Measurements from ENCODE around the gene EVC. TPM values are rescaled to one million over a fixed set of nuclear protein-coding genes. Genes with fewer than 3 reads are reported as not detected.
A peak's percentile ranks its signal among the peaks of the same experiment; 100 is the strongest.
"Not testable (repeated sequence)": the region's sequence is repeated elsewhere in the genome, so short reads cannot be mapped to it uniquely, and the experiment has no call there.

Gene EVC
- total RNA-seq, 1 donor from 2014 or later, result 2.0 TPM

DNA sequence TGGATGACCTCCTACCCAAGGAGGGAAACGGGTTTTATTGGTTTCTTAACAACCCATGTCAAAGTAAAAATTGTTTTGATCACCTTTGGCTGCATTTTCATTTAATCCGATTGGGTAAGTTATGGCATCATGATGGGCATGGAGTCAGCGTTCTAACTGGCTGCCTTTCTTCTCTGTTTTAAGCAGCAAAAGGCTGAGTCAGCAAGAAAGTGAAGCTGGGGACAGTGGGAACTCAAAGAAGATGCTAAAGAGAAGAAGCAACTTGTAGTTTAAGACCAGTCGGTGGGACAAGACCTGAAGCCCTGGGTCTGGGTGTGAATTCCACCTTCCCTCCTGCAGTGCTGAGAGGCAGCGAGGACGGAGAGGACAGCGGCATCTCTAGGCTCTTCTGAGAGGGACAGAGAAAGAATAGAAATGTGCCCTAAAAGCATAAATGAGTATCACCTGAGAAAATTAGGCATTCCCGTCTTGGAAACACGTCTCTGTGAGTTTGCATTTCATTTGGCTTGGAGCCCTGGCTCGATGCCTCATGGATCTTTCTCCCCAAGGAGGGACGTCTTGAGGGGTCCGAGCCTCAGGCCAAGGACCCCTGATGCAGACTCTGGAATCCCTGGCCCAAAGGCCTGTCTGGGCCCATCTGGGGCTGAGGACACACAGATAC lies 99.9 kb downstream of the EVC start:
- Mint-ChIP-seq H3K27ac (no peak overlapping the region), H3K36me3 (ENCODE audit: low read depth) (no peaks in the 10 kb centered on the region), H3K4me1 (ENCODE audit: low read depth) (no peaks in the 10 kb centered on the region), H3K4me3 (ENCODE audit: low read depth) (no peak overlapping the region), H3K27me3 (ENCODE audit: low read depth) (no peaks in the 10 kb centered on the region), H3K9me3 (no peaks in the 10 kb centered on the region)
- DNase-seq (ENCODE audit: low spot score), result no peak
- intact Hi-C loops (cut with micrococcal nuclease), result loop anchor here (5.0 kb wide), 1 partner anchor 814 kb away; no protein-coding TSS in a partner anchor

DNA sequence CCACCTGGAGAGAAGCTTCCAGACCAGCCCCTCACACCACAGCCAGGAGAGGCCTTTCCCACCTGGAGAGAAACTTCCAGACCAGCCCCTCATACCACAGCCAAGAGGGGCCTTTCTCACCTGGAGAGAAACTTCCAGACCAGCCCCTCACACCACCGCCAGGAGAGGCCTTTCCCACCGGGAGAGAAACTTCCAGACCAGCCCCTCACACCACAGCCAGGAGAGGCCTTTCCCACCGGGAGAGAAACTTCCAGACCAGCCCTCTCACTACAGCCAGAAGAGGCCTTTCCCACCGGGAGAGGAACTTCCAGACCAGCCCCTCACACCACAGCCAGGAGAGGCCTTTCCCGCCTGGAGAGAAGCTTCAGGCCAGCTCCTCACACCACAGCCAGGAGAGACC lies 101.1 kb downstream of the EVC start:
- H3K9me3 Mint-ChIP-seq; H3K27ac Mint-ChIP-seq; H3K4me3 Mint-ChIP-seq (ENCODE audit: low read depth); H3K4me1 Mint-ChIP-seq (ENCODE audit: low read depth); DNase-seq (ENCODE audit: low spot score); H3K27me3 Mint-ChIP-seq (ENCODE audit: low read depth); H3K36me3 Mint-ChIP-seq (ENCODE audit: low read depth): not testable (repeated sequence)
- intact Hi-C loops (cut with micrococcal nuclease), result loop anchor here (2.0 to 5.0 kb wide), 2 partner anchors 761 to 815 kb away; partner anchors contain the start of gene STK32B

DNA sequence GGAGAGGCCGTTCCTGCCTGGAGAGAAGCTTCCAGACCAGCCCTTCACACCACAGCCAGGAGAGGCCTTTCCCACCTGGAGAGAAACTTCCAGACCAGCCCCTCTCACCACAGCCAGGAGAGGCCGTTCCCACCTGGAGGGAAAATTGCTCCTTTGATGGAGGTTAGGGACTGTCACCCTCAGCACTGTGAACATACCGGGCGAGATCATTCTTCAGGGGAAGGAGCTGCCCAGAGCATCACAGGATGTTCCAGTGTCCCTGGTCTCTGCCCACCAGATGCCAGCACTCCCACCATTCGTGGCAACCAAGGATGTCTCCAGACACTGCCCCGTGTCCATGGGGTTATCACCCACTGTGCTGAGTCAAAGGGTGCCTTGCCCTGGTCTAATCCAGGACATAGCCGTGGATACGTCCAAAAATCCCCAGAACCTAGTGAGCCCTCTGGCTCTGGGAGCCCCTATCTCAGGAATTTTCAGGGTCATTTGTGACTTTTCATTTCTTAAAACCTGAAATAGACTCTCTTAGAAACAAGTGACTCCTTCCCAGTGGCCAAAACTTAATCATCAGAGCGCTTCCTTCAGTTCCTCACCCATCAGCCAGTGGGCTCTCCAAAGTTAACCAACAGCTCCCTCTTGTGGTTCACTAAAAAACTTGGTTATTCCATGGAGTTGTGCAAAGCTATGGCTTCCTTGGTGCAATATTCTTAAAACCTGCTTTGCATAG lies 101.7 kb downstream of the EVC start:
- no peak overlapping the region for H3K27ac Mint-ChIP-seq
- no peaks in the 10 kb centered on the region for H3K36me3 Mint-ChIP-seq (ENCODE audit: low read depth)
- H3K9me3 Mint-ChIP-seq, result no peaks in the 10 kb centered on the region
- intact Hi-C loops (cut with micrococcal nuclease), result loop anchor here (2.0 to 5.0 kb wide), 2 partner anchors 762 to 815 kb away; partner anchors contain the start of gene STK32B
- H3K4me1 Mint-ChIP-seq (ENCODE audit: low read depth), result no peaks in the 10 kb centered on the region
- H3K4me3 Mint-ChIP-seq (ENCODE audit: low read depth), result no peak overlapping the region
- no peak for DNase-seq (ENCODE audit: low spot score)
- H3K27me3 Mint-ChIP-seq (ENCODE audit: low read depth), result no peaks in the 10 kb centered on the region

DNA sequence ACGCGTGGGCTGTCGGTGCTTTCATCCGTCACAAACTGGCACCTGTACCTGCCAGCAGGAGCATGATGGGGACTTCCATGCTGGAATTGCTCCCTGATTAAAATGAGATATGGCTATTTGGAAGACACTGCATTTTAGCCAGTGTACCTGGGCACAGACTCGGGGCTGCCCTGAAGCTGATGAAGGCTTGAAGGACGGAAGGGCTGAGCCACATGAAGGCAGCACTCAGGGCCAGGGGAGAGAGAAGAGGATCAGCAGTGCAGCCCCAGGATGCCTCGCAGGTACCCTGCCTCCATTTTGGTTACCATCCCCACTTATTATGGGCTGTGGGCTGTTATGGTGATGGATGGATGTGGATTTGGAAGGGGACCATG lies 102.9 kb downstream of the EVC start:
- H3K4me3 Mint-ChIP-seq (ENCODE audit: low read depth), result no peak overlapping the region
- no peaks in the 10 kb centered on the region for H3K27me3 Mint-ChIP-seq (ENCODE audit: low read depth)
- H3K9me3 Mint-ChIP-seq, result no peaks in the 10 kb centered on the region

DNA sequence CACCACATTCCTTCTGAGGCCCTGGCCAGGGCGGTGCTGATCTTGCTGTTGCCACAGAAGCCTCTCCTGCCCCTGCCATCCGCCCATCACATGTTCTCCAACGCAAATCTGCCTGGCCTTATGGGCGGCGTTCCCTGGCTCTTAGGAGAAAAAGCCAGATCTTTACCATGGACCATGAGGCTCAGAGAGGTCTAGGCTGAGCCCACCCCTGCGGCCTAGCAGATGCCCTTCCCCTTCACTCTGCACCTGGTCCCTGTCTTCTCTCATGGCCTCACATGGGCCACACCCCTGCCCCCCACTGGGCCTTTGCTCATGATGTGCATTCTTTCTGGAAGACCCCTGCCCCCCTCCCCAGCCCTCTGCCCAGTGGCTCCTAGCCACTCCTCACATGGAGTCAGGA lies 103.4 kb downstream of the EVC start:
- intact Hi-C loops (cut with micrococcal nuclease), result loop anchor here (5.0 kb wide), 1 partner anchor 817 kb away; no protein-coding TSS in a partner anchor
- Mint-ChIP-seq H3K36me3 (ENCODE audit: low read depth) (no peaks in the 10 kb centered on the region), H3K27ac (no peak overlapping the region)

More for the DNA sequence above, 102.9 kb downstream of the EVC start:
- DNase-seq (ENCODE audit: low spot score), result no peak
- H3K4me1 Mint-ChIP-seq (ENCODE audit: low read depth), result no peaks in the 10 kb centered on the region
- intact Hi-C loops (cut with micrococcal nuclease), result loop anchor here (2.0 to 5.0 kb wide), 2 partner anchors 763 to 817 kb away; partner anchors contain the start of gene STK32B
- no peaks in the 10 kb centered on the region for H3K36me3 Mint-ChIP-seq (ENCODE audit: low read depth)
- no peak overlapping the region for H3K27ac Mint-ChIP-seq

DNA sequence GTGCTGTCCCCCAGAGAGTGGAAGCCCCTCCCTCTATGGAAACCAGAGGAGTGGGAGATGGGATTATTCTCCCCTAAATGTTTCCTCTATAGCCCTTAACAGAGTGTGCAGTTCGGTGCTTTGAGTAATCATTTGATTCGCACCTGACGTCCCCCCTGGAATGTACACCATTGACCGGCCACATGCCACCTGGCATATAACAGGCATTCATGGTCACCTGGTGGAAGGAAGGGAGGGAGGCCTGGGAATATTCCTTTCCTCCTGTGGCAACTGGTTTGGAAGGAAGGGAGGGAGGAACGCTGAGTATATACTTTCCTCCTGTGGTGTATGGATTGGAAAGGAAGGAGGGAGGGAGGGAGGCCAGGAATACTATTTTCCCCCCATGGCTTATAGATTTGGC lies 104.6 kb downstream of the EVC start:
- no peaks in the 10 kb centered on the region for H3K4me1 Mint-ChIP-seq (ENCODE audit: low read depth)
- no peaks in the 10 kb centered on the region for H3K27me3 Mint-ChIP-seq (ENCODE audit: low read depth)
- H3K36me3 Mint-ChIP-seq (ENCODE audit: low read depth), result no peaks in the 10 kb centered on the region
- intact Hi-C loops (cut with micrococcal nuclease), result no loop called here
- H3K9me3 Mint-ChIP-seq, result no peaks in the 10 kb centered on the region
- no peak overlapping the region for H3K4me3 Mint-ChIP-seq (ENCODE audit: low read depth)
- no peak overlapping the region for H3K27ac Mint-ChIP-seq
- no peak for DNase-seq (ENCODE audit: low spot score)

More for the DNA sequence above, 103.4 kb downstream of the EVC start:
- no peak overlapping the region for H3K4me3 Mint-ChIP-seq (ENCODE audit: low read depth)
- no peaks in the 10 kb centered on the region for H3K4me1 Mint-ChIP-seq (ENCODE audit: low read depth)
- no peak for DNase-seq (ENCODE audit: low spot score)
- no peaks in the 10 kb centered on the region for H3K9me3 Mint-ChIP-seq
- no peaks in the 10 kb centered on the region for H3K27me3 Mint-ChIP-seq (ENCODE audit: low read depth)

DNA sequence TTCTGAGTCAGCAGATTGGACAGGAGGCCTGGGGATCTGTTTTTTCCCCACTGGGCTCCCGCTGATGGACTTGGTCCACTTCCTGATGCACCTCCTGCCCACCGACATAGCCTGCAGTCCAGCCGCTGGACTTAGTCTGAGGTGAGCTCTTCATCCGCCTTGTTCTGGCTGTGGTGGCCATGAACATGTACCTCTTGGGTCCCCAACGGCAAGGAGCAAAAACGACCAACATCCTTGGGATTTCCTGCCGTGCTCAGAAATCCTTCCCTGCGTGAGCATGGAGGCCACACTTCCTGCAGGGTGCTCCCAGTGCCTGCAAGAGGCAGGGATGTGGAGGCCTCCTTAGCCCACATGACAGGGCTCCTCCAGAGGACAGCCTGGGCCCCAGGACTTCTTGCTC lies 105.1 kb downstream of the EVC start:
- no peaks in the 10 kb centered on the region for H3K9me3 Mint-ChIP-seq
- DNase-seq (ENCODE audit: low spot score), result no peak
- intact Hi-C loops (cut with micrococcal nuclease), result no loop called here
- no peaks in the 10 kb centered on the region for H3K27me3 Mint-ChIP-seq (ENCODE audit: low read depth)
- no peaks in the 10 kb centered on the region for H3K4me1 Mint-ChIP-seq (ENCODE audit: low read depth)
- no peaks in the 10 kb centered on the region for H3K36me3 Mint-ChIP-seq (ENCODE audit: low read depth)
- no peak overlapping the region for H3K4me3 Mint-ChIP-seq (ENCODE audit: low read depth)
- H3K27ac Mint-ChIP-seq, result no peak overlapping the region

DNA sequence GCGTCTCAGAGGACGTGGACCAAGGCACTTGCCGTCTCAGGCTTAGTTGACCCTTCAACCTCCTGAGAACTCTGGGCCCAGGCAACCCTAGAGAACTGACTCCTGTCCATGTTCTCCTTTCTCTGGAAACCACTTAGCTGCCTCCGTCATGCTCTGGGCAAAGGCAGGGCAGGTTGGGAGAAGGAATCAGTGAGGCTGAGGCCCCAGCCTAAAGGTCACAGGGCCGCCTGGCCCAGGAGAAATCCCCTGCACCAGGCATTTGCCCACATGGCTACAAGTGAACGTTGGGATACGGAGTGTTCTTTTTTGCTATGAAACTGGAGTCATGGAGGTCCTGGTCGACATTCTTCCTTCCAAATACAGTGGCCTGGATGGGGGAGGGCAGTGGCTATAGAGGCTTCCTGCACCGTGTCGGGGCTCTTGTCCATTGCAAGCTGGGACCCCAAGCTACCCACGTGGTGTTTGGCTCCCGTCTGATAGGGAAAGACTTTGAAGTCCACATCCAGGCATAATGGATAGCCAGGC lies 105.9 kb downstream of the EVC start:
- no peak overlapping the region for H3K4me3 Mint-ChIP-seq (ENCODE audit: low read depth)
- H3K27ac Mint-ChIP-seq, result no peak overlapping the region
- no peaks in the 10 kb centered on the region for H3K4me1 Mint-ChIP-seq (ENCODE audit: low read depth)
- H3K9me3 Mint-ChIP-seq, result no peaks in the 10 kb centered on the region
- DNase-seq (ENCODE audit: low spot score), result no peak
- H3K36me3 Mint-ChIP-seq (ENCODE audit: low read depth), result no peaks in the 10 kb centered on the region
- intact Hi-C loops (cut with micrococcal nuclease), result no loop called here
- no peaks in the 10 kb centered on the region for H3K27me3 Mint-ChIP-seq (ENCODE audit: low read depth)

DNA sequence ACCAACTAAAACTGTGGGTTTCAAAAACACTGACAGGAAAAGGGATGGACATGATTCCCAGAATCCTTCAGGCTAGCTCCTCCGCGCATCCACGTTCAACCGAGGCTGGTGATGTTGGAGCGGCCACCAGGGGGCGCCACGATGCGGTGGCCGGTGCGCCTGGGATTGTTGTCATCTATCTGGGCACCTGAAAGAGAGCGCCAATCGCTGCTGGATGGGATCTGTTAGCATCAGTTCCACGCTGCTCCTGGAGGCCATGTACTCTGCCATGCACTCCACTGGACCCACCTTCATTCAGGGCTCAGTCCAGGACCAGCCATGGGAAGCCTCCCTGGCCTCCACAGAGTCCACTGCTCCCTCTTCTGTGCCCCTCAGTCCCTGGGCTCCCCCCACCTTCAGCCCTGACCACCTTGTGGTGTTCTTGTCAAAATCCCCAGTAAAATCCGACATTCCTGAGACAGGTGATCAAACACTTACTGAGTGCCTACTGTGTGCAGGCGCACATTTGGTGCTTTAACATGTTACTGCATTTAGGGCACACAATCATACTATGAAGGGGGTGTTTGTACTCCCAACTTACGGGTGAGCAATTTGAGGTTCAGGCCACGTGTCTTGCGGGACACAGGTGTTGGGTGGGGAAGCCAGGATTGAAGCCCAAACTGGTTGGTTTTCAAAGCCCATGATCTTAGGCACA lies 110.8 kb downstream of the EVC start:
- intact Hi-C loops (cut with micrococcal nuclease), result no loop called here
- Mint-ChIP-seq H3K27ac (no peak overlapping the region), H3K9me3 (no peaks in the 10 kb centered on the region), H3K4me1 (ENCODE audit: low read depth) (peaks cover 25% of the 10 kb centered on the region), H3K36me3 (ENCODE audit: low read depth) (no peaks in the 10 kb centered on the region), H3K27me3 (ENCODE audit: low read depth) (no peaks in the 10 kb centered on the region), H3K4me3 (ENCODE audit: low read depth) (no peak overlapping the region)
- no peak for DNase-seq (ENCODE audit: low spot score)

DNA sequence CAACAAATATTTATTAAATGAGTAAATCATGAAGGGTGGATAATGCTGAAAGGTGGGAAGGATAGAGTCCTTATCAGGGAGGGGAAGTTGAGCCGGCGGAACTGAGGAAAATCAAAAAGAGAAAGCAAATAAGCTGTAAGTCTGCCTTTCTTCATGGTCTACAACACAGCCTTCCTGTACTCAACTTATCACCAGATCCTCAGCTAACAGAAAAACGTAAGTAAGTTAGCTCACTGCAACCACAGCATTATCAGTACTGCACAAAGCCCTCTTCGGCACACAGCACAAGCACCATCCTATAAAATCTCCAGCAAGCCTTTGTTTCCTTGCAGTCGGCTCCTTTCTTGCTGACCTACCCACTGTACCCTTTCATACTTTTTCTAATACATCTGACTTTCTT lies 111.6 kb downstream of the EVC start:
- intact Hi-C loops (cut with micrococcal nuclease), result no loop called here
- H3K36me3 Mint-ChIP-seq (ENCODE audit: low read depth), result no peaks in the 10 kb centered on the region
- no peaks in the 10 kb centered on the region for H3K9me3 Mint-ChIP-seq
- no peak overlapping the region for H3K4me3 Mint-ChIP-seq (ENCODE audit: low read depth)
- DNase-seq (ENCODE audit: low spot score), result no peak
- H3K27ac Mint-ChIP-seq, result no peak overlapping the region
- H3K27me3 Mint-ChIP-seq (ENCODE audit: low read depth), result no peaks in the 10 kb centered on the region
- H3K4me1 Mint-ChIP-seq (ENCODE audit: low read depth), result peaks cover 33% of the 10 kb centered on the region

DNA sequence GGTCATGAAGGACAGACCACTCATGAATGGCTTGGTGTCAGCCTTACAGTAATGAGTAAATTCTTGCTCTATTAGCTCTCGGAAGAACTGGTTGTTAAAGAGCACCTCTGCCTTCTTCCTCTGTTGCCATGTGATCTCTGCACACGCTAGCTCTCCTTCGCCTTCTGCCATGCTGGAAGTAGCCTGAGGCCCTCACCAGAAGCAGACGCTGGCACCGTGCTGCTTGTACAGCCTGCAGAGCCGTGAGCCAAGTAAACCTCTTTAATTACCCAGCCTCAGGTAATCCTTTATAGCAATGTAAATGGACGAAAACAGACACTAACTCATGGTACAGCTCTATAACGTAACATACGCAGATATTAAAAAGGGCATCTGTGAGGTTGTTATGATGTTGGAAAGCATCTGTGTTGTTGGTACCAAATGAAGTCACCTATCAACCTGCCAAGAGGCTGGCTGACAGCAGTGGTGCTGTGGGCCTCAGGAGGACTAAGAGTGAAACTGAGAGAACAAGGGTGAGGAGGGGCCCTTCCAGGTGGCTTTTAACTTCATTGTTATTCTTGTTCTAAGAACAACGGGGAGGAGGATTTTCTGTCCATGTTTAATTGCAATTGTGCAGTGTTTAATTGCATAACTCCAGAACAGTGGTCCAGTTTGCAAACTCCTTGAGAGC lies 112.7 kb downstream of the EVC start:
- H3K4me3 Mint-ChIP-seq (ENCODE audit: low read depth), result no peak overlapping the region
- intact Hi-C loops (cut with micrococcal nuclease), result no loop called here
- H3K4me1 Mint-ChIP-seq (ENCODE audit: low read depth), result peaks cover 35% of the 10 kb centered on the region
- H3K27me3 Mint-ChIP-seq (ENCODE audit: low read depth), result no peaks in the 10 kb centered on the region
- peak overlapping the region; percentile 7 for H3K27ac Mint-ChIP-seq
- no peaks in the 10 kb centered on the region for H3K36me3 Mint-ChIP-seq (ENCODE audit: low read depth)
- DNase-seq (ENCODE audit: low spot score), result no peak
- H3K9me3 Mint-ChIP-seq, result no peaks in the 10 kb centered on the region

DNA sequence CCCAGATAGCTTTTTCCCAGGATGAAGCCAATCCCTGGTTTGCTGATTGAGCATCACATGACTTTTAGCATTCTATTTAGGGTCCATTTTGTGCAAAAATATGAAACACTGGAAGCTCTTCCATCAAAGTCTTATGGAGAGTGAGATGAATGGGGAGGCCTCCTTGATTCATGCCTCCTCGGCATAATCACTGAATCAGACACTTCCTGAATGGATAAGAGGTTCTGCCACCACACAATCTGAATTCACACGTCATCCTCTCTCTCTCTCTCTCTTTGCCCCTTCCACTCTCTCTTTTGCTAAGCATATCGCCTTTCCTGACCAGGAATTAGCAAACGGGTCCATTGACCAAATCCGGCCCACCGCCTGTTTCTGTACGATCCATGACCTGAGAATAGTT lies 113.2 kb downstream of the EVC start:
- Mint-ChIP-seq H3K27me3 (ENCODE audit: low read depth) (no peaks in the 10 kb centered on the region), H3K4me3 (ENCODE audit: low read depth) (no peak overlapping the region), H3K27ac (no peak overlapping the region), H3K36me3 (ENCODE audit: low read depth) (no peaks in the 10 kb centered on the region), H3K9me3 (no peaks in the 10 kb centered on the region), H3K4me1 (ENCODE audit: low read depth) (peaks cover 35% of the 10 kb centered on the region)
- intact Hi-C loops (cut with micrococcal nuclease), result no loop called here
- DNase-seq (ENCODE audit: low spot score), result no peak
